HepG2 (cell line): ENCODE results near the gene CRYGS. TPM values are rescaled to one million over a fixed set of nuclear protein-coding genes. Genes with fewer than 3 reads are reported as not detected.
A peak's percentile ranks its signal among the peaks of the same experiment; 100 is the strongest.

Experiments
- ATAC-seq: fragments of 200-7000 bp; cut with Tn5 transposase; 3 replicates; pipeline ENCODE4 v1.9.1; 2020; ENCODE audit warnings: mild to moderate bottlenecking, moderate library complexity
- BruUV-seq: library from RNA; stranded (reverse); fragments of 400-500 nt; replicated peaks from 2 replicates; lab custom pipeline; 2021; lab: Mats Ljungman, UMichigan
- CTCF ChIA-PET: fragments of 300-600 bp; formaldehyde crosslinking; extraction: SDS; loops from one replicate; lab custom pipeline; 2021; ENCODE audit warnings: low total read pairs, inconsistent platforms, low intra/inter-chr PET ratio; lab: Yijun Ruan, JAX
- POLR2A ChIA-PET: fragments of 350-600 bp; sonication (Branson Sonifier 250); formaldehyde crosslinking; loops from one replicate; lab custom pipeline; 2020; ENCODE audit warnings: antibody characterized with exemption, inconsistent platforms; lab: Yijun Ruan, JAX
- DNase-seq: peaks from one replicate; pipeline ENCODE4 v3.0.0-alpha.2; 2015; ENCODE audit warnings: low spot score
- FAIRE-seq: peaks from 3 replicates; lab custom pipeline; 2011; peaks lifted over from hg19 to GRCh38; lab: Jason Lieb, UNC
- H2AFZ ChIP-seq: one replicate; pipeline ENCODE4 v1.6.1; 2011; ENCODE audit warnings: low read length, inconsistent platforms
- H3K27ac ChIP-seq: fragments of 300-600 bp; 3 replicates; pipeline ENCODE4 v1.8.0; 2011; ENCODE audit warnings: mixed run types, mild to moderate bottlenecking, mixed read lengths, low read length, inconsistent platforms; ENCODE audit not compliant: insufficient read depth; ENCODE audit errors: extremely low read length
- H3K27me3 ChIP-seq, 2 experiments: fragments of 200-600 bp in 1 of 2; 2 replicates in 1 of 2; 3 replicates in 1 of 2; pipeline versions ENCODE4 v1.6.0 to v1.8.0; 2011; ENCODE audit warnings: low read length in 2 of 2, mild to moderate bottlenecking in 2 of 2, moderate library complexity in 2 of 2, inconsistent platforms in 1 of 2; ENCODE audit not compliant: insufficient read depth in 2 of 2, control insufficient read depth in 1 of 2
- H3K36me3 ChIP-seq, 2 experiments: fragments of 200-600 bp in 1 of 2; replicated peaks in 1 of 2; 2 replicates in 1 of 2; 3 replicates in 1 of 2; pipeline versions ENCODE4 v1.5.1 to v1.8.0; 2011; ENCODE audit warnings: low read length in 2 of 2, inconsistent platforms in 1 of 2; ENCODE audit not compliant: insufficient read depth in 2 of 2, control insufficient read depth in 1 of 2
- H3K4me1 ChIP-seq: 2 replicates; pipeline ENCODE4 v1.5.1; 2012; ENCODE audit warnings: low read length, inconsistent platforms; ENCODE audit not compliant: insufficient read depth
- H3K4me2 ChIP-seq: 2 replicates; pipeline ENCODE4 v1.6.0; 2011; ENCODE audit warnings: low read depth, low read length, inconsistent platforms
- H3K4me3 ChIP-seq, 3 experiments: fragments of 200-600 bp in 1 of 3; sonication (generic), shearing (Covaris generic) in 1 of 3; replicated peaks in 1 of 3; 2 replicates each; pipeline ENCODE4 v1.5.1; 2011 to 2016; ENCODE audit warnings: low read length in 3 of 3, inconsistent platforms in 2 of 3, low read depth in 2 of 3, mild to moderate bottlenecking in 2 of 3, control low read depth in 1 of 3, mixed read lengths in 1 of 3; ENCODE audit not compliant: insufficient read depth in 1 of 3
- H3K79me2 ChIP-seq: one replicate; pipeline ENCODE4 v1.6.1; 2011; ENCODE audit warnings: low read length, inconsistent platforms; ENCODE audit not compliant: insufficient read depth
- H3K9ac ChIP-seq: 2 replicates; pipeline ENCODE4 v1.6.0; 2011; ENCODE audit warnings: mild to moderate bottlenecking, low read depth, low read length, inconsistent platforms; ENCODE audit not compliant: insufficient read depth
- H3K9me3 ChIP-seq: 2 replicates; pipeline ENCODE4 v1.5.1; 2012; ENCODE audit warnings: mild to moderate bottlenecking, low read length
- H4K20me1 ChIP-seq: 2 replicates; pipeline ENCODE4 v1.6.0; 2011; ENCODE audit warnings: inconsistent platforms, mild to moderate bottlenecking, low read length, moderate library complexity; ENCODE audit not compliant: insufficient read depth
- ATF7 ChIP-seq, 2 experiments: fragments of 450-650 bp in 1 of 2; sonication (generic) in 1 of 2; formaldehyde crosslinking in 1 of 2; IDR thresholded peaks; 2 replicates each; pipeline versions ENCODE4 v1.4.0 to v1.6.1; 2016 to 2020; ENCODE audit warnings: antibody characterized with exemption in 1 of 2, mild to moderate bottlenecking in 1 of 2, missing genetic modification reagents in 1 of 2
- CBX2 ChIP-seq, 2 experiments: fragments of 200-600 bp in 1 of 2; sonication (generic); formaldehyde crosslinking in 1 of 2; IDR thresholded peaks; 2 replicates each; pipeline versions ENCODE4 v1.7.0 to v1.8.1; 2018 to 2022; ENCODE audit warnings: low read depth in 2 of 2, low read length in 1 of 2, mild to moderate bottlenecking in 1 of 2, missing genetic modification reagents in 1 of 2
- KDM3A ChIP-seq: IDR thresholded peaks from 2 replicates; pipeline ENCODE4 v1.6.1; 2018; ENCODE audit warnings: low read depth, missing compliant biosample characterization
- MAFK ChIP-seq, 2 experiments: IDR thresholded peaks in 1 of 2; conservative IDR thresholded peaks in 1 of 2; 2 replicates each; pipeline ENCODE4 v1.6.1; 2011; ENCODE audit warnings: improper control_type of control experiment in 2 of 2, low read length in 2 of 2
- SALL1 ChIP-seq: sonication (generic); formaldehyde crosslinking; IDR thresholded peaks from 2 replicates; pipeline ENCODE4 v1.8.0; 2022; ENCODE audit warnings: mild to moderate bottlenecking, missing genetic modification reagents
- ZNF331 ChIP-seq: sonication (generic); formaldehyde crosslinking; IDR thresholded peaks from 2 replicates; pipeline ENCODE4 v1.4.0; 2020; ENCODE audit warnings: missing genetic modification reagents
- ZNF496 ChIP-seq: sonication (generic); formaldehyde crosslinking; IDR thresholded peaks from 2 replicates; pipeline ENCODE4 v1.8.1; 2023; ENCODE audit warnings: mild to moderate bottlenecking, moderate library complexity, missing genetic modification reagents; ENCODE audit not compliant: insufficient replicate concordance
- WGBS: methylation state at CpG from one replicate; pipeline ENCODE4 v1.1.6; 2017; ENCODE audit warnings: low lambda C conversion rate; 5-methylcytosine and 5-hydroxymethylcytosine counted together
- in situ Hi-C: cut with HindIII; loops from 2 replicates; pipeline ENCODE4 v1.10.0; 2017; ENCODE audit warnings: low pct_unique_long_range_greater_than_20kb; ENCODE audit not compliant: extremely low pct_ligation_motif_present
- intact Hi-C: fragments of 100-400 bp; cut with micrococcal nuclease; formaldehyde crosslinking; loops from one replicate; pipeline ENCODE4 v1.10.0; 2022; ENCODE audit not compliant: unreplicated experiment
- polyA plus RNA-seq, 8 experiments: library from polyadenylated mRNA; depleted of rRNA in 3 of 8; stranded (reverse) in 7 of 8; unstranded in 1 of 8; fragments of >200 nt; fragmentation: Illumina TruSeq in 4 of 8; extraction: Trizol in 4 of 8; gene quantifications; 2 replicates each; pipeline versions ENCODE4 v1.2.1 to v1.2.3, GENCODE V29; 2011 to 2016; ENCODE audit warnings: low read depth in 4 of 8, missing spikeins in 1 of 8, mixed read lengths in 1 of 8; ENCODE audit not compliant: insufficient read depth in 1 of 8
- total RNA-seq, 5 experiments: library from RNA; depleted of rRNA; stranded (reverse); fragments of >200 nt; fragmentation: Illumina TruSeq; extraction: Trizol; gene quantifications; 2 replicates each; pipeline ENCODE4 v1.2.3, GENCODE V29; 2016; ENCODE audit warnings: low read depth in 1 of 5

The CRYGS gene
- total and polyA plus RNA-seq, 2 of the 13 experiments (the other 11 are each of a cell fraction or from before 2014, with no cell fraction given): 2.1 to 6.7 TPM

DNA sequence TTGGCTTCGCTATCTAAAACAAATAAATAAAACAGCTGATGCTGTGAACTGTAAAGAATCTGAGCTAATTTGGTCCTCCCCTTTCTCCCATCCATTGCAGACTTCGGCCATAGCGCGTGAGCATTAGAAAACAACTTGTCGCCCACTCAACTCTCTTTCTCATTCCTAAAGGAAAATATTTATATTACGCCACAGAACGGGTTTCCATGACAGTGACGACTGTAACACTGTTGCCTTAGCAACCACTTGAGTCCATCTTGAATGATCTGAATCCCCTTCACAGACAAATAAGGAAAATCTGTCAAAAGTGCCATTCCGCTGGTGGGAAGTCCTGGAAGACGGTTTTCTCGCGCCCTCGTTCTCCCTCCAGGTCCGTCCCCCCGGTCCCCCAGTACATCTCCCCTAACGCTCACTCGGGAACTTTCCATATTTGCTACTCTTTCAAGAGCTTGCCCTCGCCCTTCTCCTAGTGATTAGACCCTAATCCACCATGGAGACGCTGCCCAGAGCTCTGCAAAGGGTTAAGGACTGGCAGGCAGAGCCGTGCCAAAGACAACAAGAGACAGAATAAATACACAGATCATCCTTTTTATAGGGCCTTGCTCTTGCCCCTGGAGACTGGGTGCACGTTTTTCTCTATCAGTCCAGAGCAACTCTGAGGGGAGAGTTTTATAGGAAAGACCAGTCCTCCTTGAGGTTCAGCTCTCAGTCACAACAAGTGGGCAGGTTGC is 50.5 kb downstream of the CRYGS start (continued):
- TF ChIP-seq KDM3A (CRISPR knock-in tag) (no peak), ZNF331 (CRISPR knock-in tag) (no peak)

GRCh38 chr3:186492385-186492984 is 51.7 kb downstream of the CRYGS start:
- no peaks in the 10 kb centered on the region for H3K79me2 ChIP-seq
- no peaks in the 10 kb centered on the region for H4K20me1 ChIP-seq
- H3K4me1 ChIP-seq: peaks cover 11% of the 10 kb centered on the region
- 44% methylated on average over 4 of the region's 4 CpGs for WGBS
- H3K36me3 ChIP-seq: no peaks in the 10 kb centered on the region
- no peak overlapping the region for H3K27ac ChIP-seq
- ChIA-PET POLR2A (no interaction called here), CTCF (no interaction called here)
- no peak overlapping the region for H3K9ac ChIP-seq
- no peak overlapping the region for H2AFZ ChIP-seq
- FAIRE-seq (no peak), ATAC-seq (no peak), DNase-seq (no peak)
- peaks cover 0 to 11% of the 10 kb centered on the region in 2 experiments; a peak in 2 of 5 replicates for H3K27me3 ChIP-seq
- H3K4me3 ChIP-seq: no peak overlapping the region
- no peak for TF ChIP-seq ZNF496 (CRISPR knock-in tag)
- no peak for TF ChIP-seq SALL1 (CRISPR knock-in tag)
- TF ChIP-seq MAFK (conservative IDR thresholded peaks at IDR 0.05 in 1 of 2, IDR thresholded peaks at IDR 0.05 in 1 of 2; ENCODE audit: low read length in 2 of 2): 0 out of 4 replicates have a peak, but pooled peaks of 1 of the 2 experiments have one; percentile 0
- no peak overlapping the region for H3K4me2 ChIP-seq
- in situ Hi-C loops (no loop called here), intact Hi-C loops (no loop called here)
- no peaks in the 10 kb centered on the region for H3K9me3 ChIP-seq
- no TSS peak for BruUV-seq

- CTCF ChIA-PET: no interaction called here
- intact Hi-C loops: no loop called here
- no peak overlapping the region for H3K4me2 ChIP-seq
- H4K20me1 ChIP-seq: no peaks in the 10 kb centered on the region
- H3K4me3 ChIP-seq: no peak overlapping the region
- FAIRE-seq: no peak
- no peaks in the 10 kb centered on the region for H3K4me1 ChIP-seq
- in situ Hi-C loops: no loop called here
- no peak for ATAC-seq
- H3K79me2 ChIP-seq: no peaks in the 10 kb centered on the region
- TF ChIP-seq CBX2 (IDR thresholded peaks at IDR 0.05; ENCODE audit: low read depth, low read length) (no peak), CBX2 (CRISPR knock-in tag; IDR thresholded peaks at IDR 0.05; ENCODE audit: low read depth) (no peak), ATF7 (IDR thresholded peaks at IDR 0.05) (peak; percentile 67; the same call in 1 of the 2 replicates), ATF7 (CRISPR knock-in tag; IDR thresholded peaks at IDR 0.05) (no peak)
- peaks cover 0 to 8% of the 10 kb centered on the region in 2 experiments; a peak in 1 of 5 replicates for H3K27me3 ChIP-seq
- no peaks in the 10 kb centered on the region for H3K36me3 ChIP-seq
- no peak overlapping the region for H3K9ac ChIP-seq
- no TSS peak for BruUV-seq
- DNase-seq: no peak
- H3K27ac ChIP-seq: no peak overlapping the region
- POLR2A ChIA-PET: no interaction called here
- no peaks in the 10 kb centered on the region for H3K9me3 ChIP-seq
- H2AFZ ChIP-seq: no peak overlapping the region
- 27% methylated on average over 4 of the region's 4 CpGs for WGBS
These were observed 54.7 kb downstream of the CRYGS start for GRCh38 chr3:186489507-186489906.
